AG04449 (cell line): ENCODE data around the gene FBXO7.
"Not testable (repeated sequence)": the region's sequence is repeated elsewhere in the genome, so short reads cannot be mapped to it uniquely, and the experiment has no call there.

Experiments
- CTCF ChIA-PET: fragments of 350-600 bp; formaldehyde crosslinking; extraction: SDS; loops from one replicate; lab custom pipeline; 2021; ENCODE audit warnings: antibody characterized with exemption; lab: Yijun Ruan, JAX
- POLR2A ChIA-PET: fragments of 400-600, 350-600 bp; formaldehyde crosslinking; extraction: SDS; loops from one replicate; lab custom pipeline; 2020; ENCODE audit warnings: antibody characterized with exemption, inconsistent platforms; lab: Yijun Ruan, JAX
- DNase-seq: peaks from one replicate; pipeline ENCODE4 v3.0.0-alpha.2; 2010; ENCODE audit warnings: low read depth, low spot score
- H3K4me3 ChIP-seq: 2 replicates; pipeline ENCODE4 v1.5.1; 2011; ENCODE audit warnings: low read depth, mild to moderate bottlenecking, control low read depth, low read length
- CTCF ChIP-seq: IDR thresholded peaks from one replicate; pipeline ENCODE4 v1.5.1; 2011; ENCODE audit warnings: mild to moderate bottlenecking, moderate library complexity, low read length, control low read depth, inconsistent platforms; ENCODE audit not compliant: insufficient read depth; ENCODE audit errors: missing control alignments

FBXO7 gene

GRCh38 chr22:32475468-32476010 is 928 bp downstream of the FBXO7 start:
- POLR2A ChIA-PET: interaction anchor here (2.7 kb wide), 1 partner anchor 327 kb away, joined by 17 read pairs; the partner anchor contains the start of gene TIMP3
- peak overlapping the region; percentile 89 for H3K4me3 ChIP-seq
- no peak for DNase-seq
- CTCF ChIA-PET: interaction anchor here (0.7 to 3.8 kb wide), 10 partner anchors 10 to 511 kb away, joined by 3 to 50 read pairs (median 4); partner anchors contain the start of gene RTCB
- no peak for TF ChIP-seq CTCF

- POLR2A ChIA-PET: interaction anchor here (2.7 kb wide), 1 partner anchor 326 kb away, joined by 17 read pairs; the partner anchor contains the start of gene TIMP3
- CTCF ChIA-PET: interaction anchor here (0.6 to 3.8 kb wide), 12 partner anchors 9 to 524 kb away, joined by 3 to 50 read pairs (median 4); partner anchors contain the start of gene RTCB
- DNase-seq: no peak
- no peak for TF ChIP-seq CTCF
- H3K4me3 ChIP-seq: peak overlapping the region; percentile 89
Measured at GRCh38 chr22:32476281-32477195, 1.9 kb downstream of the FBXO7 start.

GRCh38 chr22:32477596-32477995 is 3.0 kb downstream of the FBXO7 start:
- no peak for DNase-seq
- no peak for TF ChIP-seq CTCF
- CTCF ChIA-PET: interaction anchor here (0.6 to 1.7 kb wide), 7 partner anchors 8 to 523 kb away, joined by 3 to 7 read pairs (median 4); partner anchors contain the start of gene RTCB
- H3K4me3 ChIP-seq: no peak overlapping the region
- POLR2A ChIA-PET: no interaction called here

GRCh38 chr22:32478552-32478951 is 3.9 kb downstream of the FBXO7 start:
- CTCF ChIA-PET: interaction anchor here (0.6 to 1.7 kb wide), 5 partner anchors 9 to 508 kb away, joined by 3 to 7 read pairs (median 4); partner anchors contain the start of gene RTCB
- DNase-seq, H3K4me3 ChIP-seq, POLR2A ChIA-PET: not testable (repeated sequence)

GRCh38 chr22:32478994-32479393 is 4.4 kb downstream of the FBXO7 start:
- no peak overlapping the region for H3K4me3 ChIP-seq

More at GRCh38 chr22:32478994-32479393, 4.4 kb downstream of the FBXO7 start:
- ChIA-PET CTCF (interaction anchor here (1.2 to 1.7 kb wide), 3 partner anchors 21 to 318 kb away, joined by 4 to 11 read pairs (median 7); partner anchors contain the start of gene RTCB), POLR2A (no interaction called here)
- no peak for TF ChIP-seq CTCF
- DNase-seq: no peak
